Stomach (tissue), 4 donors: ENCODE data around the gene PTK6.

Experiments used
- EP300 ChIP-seq: sonication (generic); formaldehyde crosslinking; IDR thresholded peaks from one replicate; pipeline ENCODE4 v1.6.1; 2017; ENCODE audit warnings: antibody characterized with exemption
- POLR2AphosphoS5 ChIP-seq, 3 donors: sonication (generic); formaldehyde crosslinking; IDR thresholded peaks; one replicate each; pipeline ENCODE4 v1.6.1; 2016; ENCODE audit warnings: antibody characterized with exemption in 3 of 3

DNA sequence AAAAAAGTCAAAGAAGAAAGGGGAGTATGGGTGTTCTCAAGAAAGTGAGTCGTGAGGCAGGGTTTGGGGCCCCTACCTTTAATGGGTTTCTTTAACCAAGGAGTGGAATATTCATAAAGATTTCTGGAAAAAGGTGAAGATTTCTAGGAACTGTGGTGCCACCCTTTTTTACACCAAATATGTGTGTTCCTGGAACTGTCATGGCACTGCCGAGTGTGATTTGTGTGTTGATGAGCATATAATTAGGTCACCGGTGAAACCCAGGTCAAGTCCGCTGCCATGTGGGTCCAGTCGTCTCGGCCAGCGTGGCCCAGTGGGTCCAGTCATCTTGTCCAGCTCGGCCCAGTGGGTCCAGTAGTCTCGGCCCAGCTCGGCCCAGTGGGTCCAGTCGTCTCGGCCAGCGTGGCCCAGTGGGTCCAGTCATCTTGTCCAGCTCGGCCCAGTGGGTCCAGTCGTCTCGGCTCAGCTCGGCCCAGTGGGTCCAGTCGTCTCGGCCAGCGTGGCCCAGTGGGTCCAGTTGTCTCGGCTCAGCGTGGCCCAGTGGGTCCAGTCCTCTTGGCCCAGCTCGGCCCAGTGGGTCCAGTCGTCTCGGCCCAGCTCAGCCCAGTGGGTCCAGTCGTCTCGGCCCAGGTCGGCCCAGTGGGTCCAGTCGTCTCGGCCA is 30.0 kb downstream of the PTK6 start:
- TF ChIP-seq POLR2AphosphoS5 (IDR thresholded peaks at IDR 0.05) (no peak), EP300 (no peak)
